HepG2 (cell line): Measurements from ENCODE around the gene CCDC88A. TPM values are rescaled to one million over a fixed set of nuclear protein-coding genes. Genes with fewer than 3 reads are reported as not detected.

Source experiments
- ATAC-seq: fragments of 200-7000 bp; cut with Tn5 transposase; 3 replicates; pipeline ENCODE4 v1.9.1; 2020; ENCODE audit warnings: mild to moderate bottlenecking, moderate library complexity
- BruUV-seq: library from RNA; stranded (reverse); fragments of 400-500 nt; replicated peaks from 2 replicates; lab custom pipeline; 2021; lab: Mats Ljungman, UMichigan
- CTCF ChIA-PET: fragments of 300-600 bp; formaldehyde crosslinking; extraction: SDS; loops from one replicate; lab custom pipeline; 2021; ENCODE audit warnings: low total read pairs, inconsistent platforms, low intra/inter-chr PET ratio; lab: Yijun Ruan, JAX
- POLR2A ChIA-PET: fragments of 350-600 bp; sonication (Branson Sonifier 250); formaldehyde crosslinking; loops from one replicate; lab custom pipeline; 2020; ENCODE audit warnings: antibody characterized with exemption, inconsistent platforms; lab: Yijun Ruan, JAX
- DNase-seq: peaks from one replicate; pipeline ENCODE4 v3.0.0-alpha.2; 2015; ENCODE audit warnings: low spot score
- FAIRE-seq: peaks from 3 replicates; lab custom pipeline; 2011; peaks lifted over from hg19 to GRCh38; lab: Jason Lieb, UNC
- H2AFZ ChIP-seq: one replicate; pipeline ENCODE4 v1.6.1; 2011; ENCODE audit warnings: low read length, inconsistent platforms
- H3K27ac ChIP-seq: fragments of 300-600 bp; 3 replicates; pipeline ENCODE4 v1.8.0; 2011; ENCODE audit warnings: mixed run types, mild to moderate bottlenecking, mixed read lengths, low read length, inconsistent platforms; ENCODE audit not compliant: insufficient read depth; ENCODE audit errors: extremely low read length
- H3K27me3 ChIP-seq, 2 experiments: fragments of 200-600 bp in 1 of 2; 2 replicates in 1 of 2; 3 replicates in 1 of 2; pipeline versions ENCODE4 v1.6.0 to v1.8.0; 2011; ENCODE audit warnings: low read length in 2 of 2, mild to moderate bottlenecking in 2 of 2, moderate library complexity in 2 of 2, inconsistent platforms in 1 of 2; ENCODE audit not compliant: insufficient read depth in 2 of 2, control insufficient read depth in 1 of 2
- H3K36me3 ChIP-seq, 2 experiments: fragments of 200-600 bp in 1 of 2; replicated peaks in 1 of 2; 2 replicates in 1 of 2; 3 replicates in 1 of 2; pipeline versions ENCODE4 v1.5.1 to v1.8.0; 2011; ENCODE audit warnings: low read length in 2 of 2, inconsistent platforms in 1 of 2; ENCODE audit not compliant: insufficient read depth in 2 of 2, control insufficient read depth in 1 of 2
- H3K4me1 ChIP-seq: 2 replicates; pipeline ENCODE4 v1.5.1; 2012; ENCODE audit warnings: low read length, inconsistent platforms; ENCODE audit not compliant: insufficient read depth
- H3K4me2 ChIP-seq: 2 replicates; pipeline ENCODE4 v1.6.0; 2011; ENCODE audit warnings: low read depth, low read length, inconsistent platforms
- H3K4me3 ChIP-seq, 3 experiments: fragments of 200-600 bp in 1 of 3; sonication (generic), shearing (Covaris generic) in 1 of 3; replicated peaks in 1 of 3; 2 replicates each; pipeline ENCODE4 v1.5.1; 2011 to 2016; ENCODE audit warnings: low read length in 3 of 3, inconsistent platforms in 2 of 3, low read depth in 2 of 3, mild to moderate bottlenecking in 2 of 3, control low read depth in 1 of 3, mixed read lengths in 1 of 3; ENCODE audit not compliant: insufficient read depth in 1 of 3
- H3K79me2 ChIP-seq: one replicate; pipeline ENCODE4 v1.6.1; 2011; ENCODE audit warnings: low read length, inconsistent platforms; ENCODE audit not compliant: insufficient read depth
- H3K9ac ChIP-seq: 2 replicates; pipeline ENCODE4 v1.6.0; 2011; ENCODE audit warnings: mild to moderate bottlenecking, low read depth, low read length, inconsistent platforms; ENCODE audit not compliant: insufficient read depth
- H3K9me3 ChIP-seq: 2 replicates; pipeline ENCODE4 v1.5.1; 2012; ENCODE audit warnings: mild to moderate bottlenecking, low read length
- H4K20me1 ChIP-seq: 2 replicates; pipeline ENCODE4 v1.6.0; 2011; ENCODE audit warnings: inconsistent platforms, mild to moderate bottlenecking, low read length, moderate library complexity; ENCODE audit not compliant: insufficient read depth
- ATF7-NPFF ChIP-seq: sonication (generic); formaldehyde crosslinking; IDR thresholded peaks from 2 replicates; pipeline ENCODE4 v1.8.1; 2023; ENCODE audit warnings: mild to moderate bottlenecking, low read depth, missing genetic modification reagents, moderate library complexity
- SOX13 ChIP-seq, 3 experiments: fragments of 450-650 bp in 1 of 3; sonication (generic) in 1 of 3; formaldehyde crosslinking in 1 of 3; IDR thresholded peaks in 2 of 3; conservative IDR thresholded peaks in 1 of 3; 2 replicates each; pipeline versions ENCODE4 v1.5.0 to v1.6.1; 2016 to 2020; ENCODE audit warnings: antibody characterized with exemption in 1 of 3, mild to moderate bottlenecking in 1 of 3, missing compliant biosample characterization in 1 of 3, missing genetic modification reagents in 1 of 3, moderate library complexity in 1 of 3
- ZNF124 ChIP-seq: sonication (generic); formaldehyde crosslinking; IDR thresholded peaks from 2 replicates; pipeline ENCODE4 v1.4.0; 2020; ENCODE audit warnings: missing genetic modification reagents
- ZNF598 ChIP-seq: sonication (generic); formaldehyde crosslinking; IDR thresholded peaks from 2 replicates; pipeline ENCODE4 v1.5.1; 2020; ENCODE audit warnings: mild to moderate bottlenecking, missing genetic modification reagents, borderline replicate concordance
- ZNF773 ChIP-seq: sonication (generic); formaldehyde crosslinking; IDR thresholded peaks from 2 replicates; pipeline ENCODE4 v1.4.0; 2020; ENCODE audit warnings: missing genetic modification reagents, borderline replicate concordance
- ZSCAN20 ChIP-seq: sonication (generic); formaldehyde crosslinking; IDR thresholded peaks from 2 replicates; pipeline ENCODE4 v1.4.0; 2020; ENCODE audit warnings: missing genetic modification reagents, mild to moderate bottlenecking, borderline replicate concordance
- WGBS: methylation state at CpG from one replicate; pipeline ENCODE4 v1.1.6; 2017; ENCODE audit warnings: low lambda C conversion rate; 5-methylcytosine and 5-hydroxymethylcytosine counted together
- in situ Hi-C: cut with HindIII; loops from 2 replicates; pipeline ENCODE4 v1.10.0; 2017; ENCODE audit warnings: low pct_unique_long_range_greater_than_20kb; ENCODE audit not compliant: extremely low pct_ligation_motif_present
- intact Hi-C: fragments of 100-400 bp; cut with micrococcal nuclease; formaldehyde crosslinking; loops from one replicate; pipeline ENCODE4 v1.10.0; 2022; ENCODE audit not compliant: unreplicated experiment
- polyA plus RNA-seq, 8 experiments: library from polyadenylated mRNA; depleted of rRNA in 3 of 8; stranded (reverse) in 7 of 8; unstranded in 1 of 8; fragments of >200 nt; fragmentation: Illumina TruSeq in 4 of 8; extraction: Trizol in 4 of 8; gene quantifications; 2 replicates each; pipeline versions ENCODE4 v1.2.1 to v1.2.3, GENCODE V29; 2011 to 2016; ENCODE audit warnings: low read depth in 4 of 8, missing spikeins in 1 of 8, mixed read lengths in 1 of 8; ENCODE audit not compliant: insufficient read depth in 1 of 8
- total RNA-seq, 5 experiments: library from RNA; depleted of rRNA; stranded (reverse); fragments of >200 nt; fragmentation: Illumina TruSeq; extraction: Trizol; gene quantifications; 2 replicates each; pipeline ENCODE4 v1.2.3, GENCODE V29; 2016; ENCODE audit warnings: low read depth in 1 of 5
- TF ChIP-seq, protein P1 (sequence below): IDR thresholded peaks from 2 replicates; pipeline ENCODE4 v1.6.1; 2016; ENCODE audit warnings: missing biosample characterization, missing genetic modification reagents, low read depth
- TF ChIP-seq, protein P2 (sequence below): sonication (generic); formaldehyde crosslinking; conservative IDR thresholded peaks from 2 replicates; pipeline ENCODE4 v1.8.1; 2023; ENCODE audit warnings: missing genetic modification reagents
- TF ChIP-seq, protein P3 (sequence below): sonication (generic); formaldehyde crosslinking; IDR thresholded peaks from 2 replicates; pipeline ENCODE4 v1.4.0; 2020; ENCODE audit warnings: missing genetic modification reagents, mild to moderate bottlenecking, borderline replicate concordance

CCDC88A gene
- total and polyA plus RNA-seq, 2 of the 13 experiments (the other 11 are each of a cell fraction or from before 2014, with no cell fraction given): 43.2 to 84.1 TPM

DNA sequence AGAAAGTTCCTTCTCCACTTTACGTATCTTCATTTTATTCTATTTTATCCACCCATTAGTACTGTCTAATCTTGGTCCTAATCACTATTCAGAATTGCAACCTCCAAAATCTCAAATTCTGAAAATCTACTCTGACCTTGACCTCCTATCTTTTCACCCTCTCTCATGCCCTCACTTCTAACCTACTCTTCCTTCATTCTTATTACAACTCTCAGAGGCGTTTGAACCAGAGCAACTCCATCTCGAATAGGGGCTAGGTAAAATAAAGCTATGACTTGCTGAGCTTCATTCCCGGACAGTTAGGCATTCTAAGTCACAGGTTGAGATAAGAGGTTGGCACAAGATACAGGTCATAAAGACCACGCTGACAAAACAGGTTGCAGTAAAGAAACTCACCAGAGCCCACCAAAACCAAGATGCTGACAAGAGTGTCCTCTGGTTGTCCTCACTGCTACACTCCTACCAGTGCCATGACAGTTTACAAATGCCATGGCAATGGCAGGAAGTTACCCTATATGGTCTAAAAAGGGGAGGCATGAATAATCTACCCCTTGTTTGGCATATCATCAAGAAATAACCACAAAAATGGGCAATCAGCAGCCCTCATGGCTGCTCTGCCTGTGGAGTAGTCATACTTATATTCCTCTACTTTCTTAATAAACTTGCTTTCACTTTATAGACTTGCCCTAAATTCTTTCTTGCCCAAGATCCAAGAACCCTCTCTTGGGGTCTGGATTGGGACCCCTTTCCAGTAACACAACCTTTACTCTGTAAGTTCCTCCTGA is 11.4 kb downstream of the CCDC88A start:
- H3K27ac ChIP-seq: no peak overlapping the region
- H3K36me3 ChIP-seq: peaks cover 4 to 35% of the 10 kb centered on the region in 2 experiments
- no peak overlapping the region for H2AFZ ChIP-seq
- no peak for FAIRE-seq
- no peak overlapping the region for H3K4me3 ChIP-seq
- no peaks in the 10 kb centered on the region for H3K9me3 ChIP-seq
- H3K27me3 ChIP-seq: no peaks in the 10 kb centered on the region
- ATAC-seq: no peak
- in situ Hi-C loops: no loop called here
- H3K4me1 ChIP-seq: no peaks in the 10 kb centered on the region
- ChIA-PET POLR2A (no interaction called here), CTCF (no interaction called here)
- H3K4me2 ChIP-seq: no peak overlapping the region
- no TSS peak for BruUV-seq
- H4K20me1 ChIP-seq: no peaks in the 10 kb centered on the region
- H3K9ac ChIP-seq: no peak overlapping the region
- DNase-seq: no peak
- intact Hi-C loops: no loop called here
- TF ChIP-seq ZNF598 (CRISPR knock-in tag) (no peak), ZNF124 (CRISPR knock-in tag) (no peak)
- peaks cover 41% of the 10 kb centered on the region for H3K79me2 ChIP-seq
- WGBS: 78% methylated on average over 5 of the region's 5 CpGs

DNA sequence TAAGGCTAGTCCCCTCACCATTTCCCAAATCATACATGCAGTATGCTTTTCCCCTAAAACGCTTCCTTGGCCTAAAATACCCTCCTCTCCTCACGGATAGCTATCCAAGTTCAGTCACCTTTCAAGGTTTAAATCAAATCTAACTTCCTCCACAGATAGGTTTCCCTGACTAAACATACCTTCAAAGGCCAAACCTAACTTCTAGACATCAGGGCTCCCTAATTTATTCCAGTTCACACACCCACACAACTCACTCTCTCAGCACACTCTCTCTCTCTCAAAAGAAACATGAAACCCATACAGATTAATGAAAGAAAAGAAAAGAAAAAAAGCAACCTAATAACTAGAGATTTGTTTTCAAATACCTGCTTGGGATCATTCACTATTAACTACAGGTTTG is 14.5 kb downstream of the CCDC88A start:
- no peak overlapping the region for H3K9ac ChIP-seq
- no peak overlapping the region for H2AFZ ChIP-seq
- peaks cover 30% of the 10 kb centered on the region for H3K79me2 ChIP-seq
- ChIA-PET POLR2A (no interaction called here), CTCF (no interaction called here)
- BruUV-seq: no TSS peak
- H3K4me1 ChIP-seq: 0 out of 2 replicates have a peak, but pooled peaks cover 7% of the 10 kb centered on the region
- no peaks in the 10 kb centered on the region for H3K9me3 ChIP-seq
- H3K27ac ChIP-seq: no peak overlapping the region
- H3K36me3 ChIP-seq: peaks cover 0 to 15% of the 10 kb centered on the region in 2 experiments
- 95% methylated on average over 2 of the region's 2 CpGs for WGBS
- no peak overlapping the region for H3K4me2 ChIP-seq
- H4K20me1 ChIP-seq: no peaks in the 10 kb centered on the region; the same call in 1 of the 2 replicates
- ATAC-seq (no peak), DNase-seq (no peak), FAIRE-seq (no peak)
- in situ Hi-C loops: no loop called here
- H3K4me3 ChIP-seq: no peak overlapping the region
- H3K27me3 ChIP-seq: no peaks in the 10 kb centered on the region
- intact Hi-C loops: no loop called here
- TF ChIP-seq SOX13 (IDR thresholded peaks at IDR 0.05) (no peak), SOX13 (CRISPR knock-in tag; conservative IDR thresholded peaks at IDR 0.05 in 1 of 2, IDR thresholded peaks at IDR 0.05 in 1 of 2) (no peak), ZSCAN20 (CRISPR knock-in tag) (no peak), ZNF773 (no peak), ATF7-NPFF (CRISPR knock-in tag) (no peak)
- TF ChIP-seq, protein P1, sequence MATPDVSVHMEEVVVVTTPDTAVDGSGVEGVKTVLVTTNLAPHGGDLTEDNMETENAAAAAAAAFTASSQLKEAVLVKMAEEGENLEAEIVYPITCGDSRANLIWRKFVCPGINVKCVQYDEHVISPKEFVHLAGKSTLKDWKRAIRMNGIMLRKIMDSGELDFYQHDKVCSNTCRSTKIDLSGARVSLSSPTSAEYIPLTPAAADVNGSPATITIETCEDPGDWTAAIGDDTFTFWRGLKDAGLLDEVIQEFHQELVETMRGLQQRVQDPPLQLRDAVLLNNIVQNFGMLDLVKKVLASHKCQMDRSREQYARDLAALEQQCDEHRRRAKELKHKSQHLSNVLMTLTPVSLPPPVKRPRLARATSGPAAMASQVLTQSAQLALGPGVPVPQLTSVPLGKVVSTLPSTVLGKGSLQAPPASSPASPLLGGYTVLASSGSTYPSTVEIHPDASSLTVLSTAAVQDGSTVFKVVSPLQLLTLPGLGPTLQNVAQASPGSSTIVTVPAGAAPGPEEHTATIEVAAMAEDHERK (CRISPR knock-in tag): no peak
- TF ChIP-seq, protein P2, sequence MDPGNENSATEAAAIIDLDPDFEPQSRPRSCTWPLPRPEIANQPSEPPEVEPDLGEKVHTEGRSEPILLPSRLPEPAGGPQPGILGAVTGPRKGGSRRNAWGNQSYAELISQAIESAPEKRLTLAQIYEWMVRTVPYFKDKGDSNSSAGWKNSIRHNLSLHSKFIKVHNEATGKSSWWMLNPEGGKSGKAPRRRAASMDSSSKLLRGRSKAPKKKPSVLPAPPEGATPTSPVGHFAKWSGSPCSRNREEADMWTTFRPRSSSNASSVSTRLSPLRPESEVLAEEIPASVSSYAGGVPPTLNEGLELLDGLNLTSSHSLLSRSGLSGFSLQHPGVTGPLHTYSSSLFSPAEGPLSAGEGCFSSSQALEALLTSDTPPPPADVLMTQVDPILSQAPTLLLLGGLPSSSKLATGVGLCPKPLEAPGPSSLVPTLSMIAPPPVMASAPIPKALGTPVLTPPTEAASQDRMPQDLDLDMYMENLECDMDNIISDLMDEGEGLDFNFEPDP (CRISPR knock-in tag): no peak
- TF ChIP-seq, protein P3, sequence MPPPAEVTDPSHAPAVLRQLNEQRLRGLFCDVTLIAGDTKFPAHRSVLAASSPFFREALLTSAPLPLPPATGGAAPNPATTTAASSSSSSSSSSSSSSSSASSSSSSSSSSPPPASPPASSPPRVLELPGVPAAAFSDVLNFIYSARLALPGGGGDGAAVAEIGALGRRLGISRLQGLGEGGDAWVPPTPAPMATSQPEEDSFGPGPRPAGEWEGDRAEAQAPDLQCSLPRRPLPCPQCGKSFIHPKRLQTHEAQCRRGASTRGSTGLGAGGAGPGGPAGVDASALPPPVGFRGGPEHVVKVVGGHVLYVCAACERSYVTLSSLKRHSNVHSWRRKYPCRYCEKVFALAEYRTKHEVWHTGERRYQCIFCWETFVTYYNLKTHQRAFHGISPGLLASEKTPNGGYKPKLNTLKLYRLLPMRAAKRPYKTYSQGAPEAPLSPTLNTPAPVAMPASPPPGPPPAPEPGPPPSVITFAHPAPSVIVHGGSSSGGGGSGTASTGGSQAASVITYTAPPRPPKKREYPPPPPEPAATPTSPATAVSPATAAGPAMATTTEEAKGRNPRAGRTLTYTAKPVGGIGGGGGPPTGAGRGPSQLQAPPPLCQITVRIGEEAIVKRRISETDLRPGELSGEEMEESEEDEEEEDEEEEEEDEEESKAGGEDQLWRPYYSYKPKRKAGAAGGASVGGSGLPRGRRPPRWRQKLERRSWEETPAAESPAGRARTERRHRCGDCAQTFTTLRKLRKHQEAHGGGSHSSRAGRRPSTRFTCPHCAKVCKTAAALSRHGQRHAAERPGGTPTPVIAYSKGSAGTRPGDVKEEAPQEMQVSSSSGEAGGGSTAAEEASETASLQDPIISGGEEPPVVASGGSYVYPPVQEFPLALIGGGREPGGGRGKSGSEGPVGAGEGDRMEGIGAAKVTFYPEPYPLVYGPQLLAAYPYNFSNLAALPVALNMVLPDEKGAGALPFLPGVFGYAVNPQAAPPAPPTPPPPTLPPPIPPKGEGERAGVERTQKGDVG: no peak
